ENCODE measurements around the gene RYR3.

The RYR3 gene

DNA sequence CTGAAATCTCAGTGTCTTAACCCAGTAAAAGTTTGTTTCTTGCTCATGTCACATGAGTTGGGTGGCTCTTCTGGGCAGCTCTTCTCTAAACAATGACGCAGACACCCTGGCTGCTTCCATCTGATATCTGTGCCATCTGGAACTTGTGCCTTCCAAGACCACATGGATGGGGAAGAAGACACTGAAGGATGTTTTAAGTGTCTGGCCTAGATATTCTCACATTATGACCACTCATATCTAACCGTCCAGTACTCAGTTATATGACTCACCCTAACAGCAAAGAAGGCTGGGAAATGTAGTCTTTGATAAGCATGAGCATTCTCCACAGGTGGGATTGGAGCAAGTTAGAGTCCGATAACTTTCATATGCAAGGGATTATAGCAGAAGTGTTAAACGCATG is 66.4 kb downstream of the RYR3 start:
- Histone ChIP-seq H3K27me3 (ENCODE audit: insufficient read depth, low read length) (no peaks in the 10 kb centered on the region), H3K36me3 (ENCODE audit: insufficient read depth, low read length) (no peaks in the 10 kb centered on the region), H3K4me1 (ENCODE audit: insufficient read depth, low read length) (no peaks in the 10 kb centered on the region), H3K9me3 (ENCODE audit: low read length) (no peaks in the 10 kb centered on the region), H3K4me3 (ENCODE audit: low read length) (no peak overlapping the region), H2AFZ (ENCODE audit: low read depth, low read length) (no peak overlapping the region)

DNA sequence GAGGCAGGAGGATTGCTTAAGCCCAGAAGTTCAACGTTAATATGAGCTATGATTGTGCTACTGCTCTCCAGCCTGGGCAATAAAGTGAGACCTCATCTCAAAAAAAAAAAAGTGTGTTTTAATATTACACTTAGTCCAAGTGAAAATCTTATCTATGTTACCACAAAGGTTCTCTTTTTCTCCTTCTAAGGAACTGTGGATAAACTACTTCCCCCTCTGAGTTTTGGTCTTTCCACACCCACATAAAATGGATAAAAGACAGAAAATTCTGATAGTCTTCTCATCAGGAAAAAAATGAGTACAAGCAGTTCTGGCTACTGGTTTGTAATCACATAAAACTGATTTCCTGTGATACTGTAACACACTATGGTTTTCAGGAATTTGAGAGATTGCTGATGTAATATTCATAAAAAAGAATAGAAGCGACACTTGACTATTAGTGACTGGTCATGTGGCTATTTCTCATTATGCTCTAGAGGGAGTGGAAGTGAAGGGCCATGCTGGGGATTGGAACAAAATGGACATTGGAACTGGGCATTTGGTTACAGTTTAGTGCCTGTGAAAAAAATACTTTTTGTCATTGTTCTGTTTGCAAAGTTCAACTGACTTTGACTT is 68.2 kb downstream of the RYR3 start:
- Histone ChIP-seq H3K36me3 (ENCODE audit: insufficient read depth, low read length) (no peaks in the 10 kb centered on the region), H3K4me3 (ENCODE audit: low read length) (no peak overlapping the region), H3K27me3 (ENCODE audit: insufficient read depth, low read length) (no peaks in the 10 kb centered on the region), H3K4me1 (ENCODE audit: insufficient read depth, low read length) (no peaks in the 10 kb centered on the region), H3K9me3 (ENCODE audit: low read length) (no peaks in the 10 kb centered on the region), H2AFZ (ENCODE audit: low read depth, low read length) (no peak overlapping the region)

- Histone ChIP-seq H3K27me3 (ENCODE audit: insufficient read depth, low read length) (no peaks in the 10 kb centered on the region), H2AFZ (ENCODE audit: low read depth, low read length) (no peak overlapping the region), H3K4me1 (ENCODE audit: insufficient read depth, low read length) (no peaks in the 10 kb centered on the region), H3K9me3 (ENCODE audit: low read length) (no peaks in the 10 kb centered on the region), H3K4me3 (ENCODE audit: low read length) (no peak overlapping the region), H3K36me3 (ENCODE audit: insufficient read depth, low read length) (no peaks in the 10 kb centered on the region)
Measured at GRCh38 chr15:33380406-33380805, 69.6 kb downstream of the RYR3 start.

DNA sequence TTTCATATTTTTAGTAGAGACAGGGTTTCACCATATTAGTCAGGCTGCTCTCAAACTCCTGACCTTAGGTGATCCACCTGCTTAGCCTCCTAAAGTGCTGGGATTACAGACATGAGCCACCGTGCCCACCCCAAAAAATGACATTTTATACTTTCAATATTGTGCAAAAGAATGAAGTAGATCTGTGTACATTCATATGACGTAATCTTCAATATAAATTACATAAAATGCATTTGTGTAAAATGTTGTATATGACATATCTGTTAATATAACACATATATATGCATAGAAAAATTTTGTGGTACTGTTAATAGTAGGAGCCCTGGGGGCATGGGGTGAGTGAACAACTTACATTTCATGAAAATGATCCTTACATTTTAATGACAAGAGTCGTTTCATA is 71.7 kb downstream of the RYR3 start:
- Histone ChIP-seq H3K4me3 (ENCODE audit: low read length) (no peak overlapping the region), H3K36me3 (ENCODE audit: insufficient read depth, low read length) (no peaks in the 10 kb centered on the region)

GRCh38 chr15:33384307-33384706 is 73.5 kb downstream of the RYR3 start:
- Histone ChIP-seq H3K9me3 (ENCODE audit: low read length) (no peaks in the 10 kb centered on the region), H3K4me1 (ENCODE audit: insufficient read depth, low read length) (no peaks in the 10 kb centered on the region), H3K36me3 (ENCODE audit: insufficient read depth, low read length) (no peaks in the 10 kb centered on the region), H3K4me3 (ENCODE audit: low read length) (no peak overlapping the region), H3K27me3 (ENCODE audit: insufficient read depth, low read length) (no peaks in the 10 kb centered on the region), H2AFZ (ENCODE audit: low read depth, low read length) (no peak overlapping the region)

More for the DNA sequence above, 71.7 kb downstream of the RYR3 start:
- no peaks in the 10 kb centered on the region for H3K27me3 ChIP-seq (ENCODE audit: insufficient read depth, low read length)
- no peaks in the 10 kb centered on the region for H3K9me3 ChIP-seq (ENCODE audit: low read length)
- H3K4me1 ChIP-seq (ENCODE audit: insufficient read depth, low read length) = no peaks in the 10 kb centered on the region
- no peak overlapping the region for H2AFZ ChIP-seq (ENCODE audit: low read depth, low read length)

DNA sequence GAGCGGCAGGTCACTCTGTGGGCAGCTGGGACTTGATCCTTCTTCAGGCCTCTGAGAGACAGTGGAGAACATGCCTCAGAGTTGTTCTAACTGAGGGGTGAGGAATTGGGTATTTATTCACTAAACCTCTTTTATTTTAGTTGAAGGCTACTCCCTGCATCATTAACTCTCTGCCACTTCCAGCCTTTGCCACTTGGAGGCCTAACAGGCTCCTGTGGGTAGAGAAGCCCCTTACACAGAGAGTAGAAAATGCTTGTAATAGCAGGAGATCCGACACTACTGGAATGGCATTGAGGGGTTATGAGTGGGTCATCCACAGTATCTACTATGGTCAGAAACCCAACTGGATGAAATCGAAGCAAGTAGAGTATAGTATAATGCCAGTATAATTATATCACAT is 81.7 kb downstream of the RYR3 start:
- H3K4me1 ChIP-seq (ENCODE audit: insufficient read depth, low read length) = no peaks in the 10 kb centered on the region

GRCh38 chr15:33393546-33393945 is 82.8 kb downstream of the RYR3 start:
- Histone ChIP-seq H3K4me3 (ENCODE audit: low read length) (no peak overlapping the region), H2AFZ (ENCODE audit: low read depth, low read length) (no peak overlapping the region), H3K36me3 (ENCODE audit: insufficient read depth, low read length) (no peaks in the 10 kb centered on the region), H3K4me1 (ENCODE audit: insufficient read depth, low read length) (no peaks in the 10 kb centered on the region), H3K27me3 (ENCODE audit: insufficient read depth, low read length) (no peaks in the 10 kb centered on the region), H3K9me3 (ENCODE audit: low read length) (no peaks in the 10 kb centered on the region)

More for the DNA sequence above, 81.7 kb downstream of the RYR3 start:
- Histone ChIP-seq H3K4me3 (ENCODE audit: low read length) (no peak overlapping the region), H3K27me3 (ENCODE audit: insufficient read depth, low read length) (no peaks in the 10 kb centered on the region), H2AFZ (ENCODE audit: low read depth, low read length) (no peak overlapping the region), H3K9me3 (ENCODE audit: low read length) (no peaks in the 10 kb centered on the region), H3K36me3 (ENCODE audit: insufficient read depth, low read length) (no peaks in the 10 kb centered on the region)

GRCh38 chr15:33395321-33395720 is 84.6 kb downstream of the RYR3 start:
- Histone ChIP-seq H2AFZ (ENCODE audit: low read depth, low read length) (no peak overlapping the region), H3K9me3 (ENCODE audit: low read length) (no peaks in the 10 kb centered on the region), H3K4me3 (ENCODE audit: low read length) (no peak overlapping the region), H3K36me3 (ENCODE audit: insufficient read depth, low read length) (no peaks in the 10 kb centered on the region), H3K27me3 (ENCODE audit: insufficient read depth, low read length) (no peaks in the 10 kb centered on the region), H3K4me1 (ENCODE audit: insufficient read depth, low read length) (no peaks in the 10 kb centered on the region)

GRCh38 chr15:33395846-33396245 is 85.1 kb downstream of the RYR3 start:
- no peaks in the 10 kb centered on the region for H3K4me1 ChIP-seq (ENCODE audit: insufficient read depth, low read length)
- H2AFZ ChIP-seq (ENCODE audit: low read depth, low read length) = no peak overlapping the region
- no peaks in the 10 kb centered on the region for H3K36me3 ChIP-seq (ENCODE audit: insufficient read depth, low read length)
- no peak overlapping the region for H3K4me3 ChIP-seq (ENCODE audit: low read length)
- H3K27me3 ChIP-seq (ENCODE audit: insufficient read depth, low read length) = no peaks in the 10 kb centered on the region
- no peaks in the 10 kb centered on the region for H3K9me3 ChIP-seq (ENCODE audit: low read length)

DNA sequence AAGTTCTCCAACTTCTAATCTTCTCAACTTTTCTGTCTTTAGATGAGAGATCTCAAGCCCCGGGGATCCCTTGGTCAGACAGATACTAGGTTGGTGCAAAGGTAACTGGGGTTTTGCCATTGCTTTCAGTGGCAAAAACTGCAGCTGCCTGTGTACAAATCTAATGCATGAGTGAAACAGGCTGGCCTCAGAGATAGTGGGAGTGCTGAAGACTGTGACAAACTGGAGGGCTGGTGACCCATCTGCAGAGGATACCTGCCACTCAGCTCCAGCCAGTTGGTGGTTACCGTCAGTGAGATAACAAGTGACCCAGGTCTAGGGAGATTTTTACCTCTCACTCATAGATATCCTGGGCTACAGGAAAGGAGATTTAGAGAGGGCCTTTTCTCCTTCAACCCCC is 85.7 kb downstream of the RYR3 start:
- no peaks in the 10 kb centered on the region for H3K9me3 ChIP-seq (ENCODE audit: low read length)
- H3K4me3 ChIP-seq (ENCODE audit: low read length) = no peak overlapping the region
- no peak overlapping the region for H2AFZ ChIP-seq (ENCODE audit: low read depth, low read length)
- H3K36me3 ChIP-seq (ENCODE audit: insufficient read depth, low read length) = no peaks in the 10 kb centered on the region
- H3K4me1 ChIP-seq (ENCODE audit: insufficient read depth, low read length) = no peaks in the 10 kb centered on the region
- no peaks in the 10 kb centered on the region for H3K27me3 ChIP-seq (ENCODE audit: insufficient read depth, low read length)

- Histone ChIP-seq H3K27me3 (ENCODE audit: insufficient read depth, low read length) (no peaks in the 10 kb centered on the region), H2AFZ (ENCODE audit: low read depth, low read length) (no peak overlapping the region), H3K9me3 (ENCODE audit: low read length) (no peaks in the 10 kb centered on the region), H3K4me3 (ENCODE audit: low read length) (no peak overlapping the region), H3K4me1 (ENCODE audit: insufficient read depth, low read length) (no peaks in the 10 kb centered on the region), H3K36me3 (ENCODE audit: insufficient read depth, low read length) (no peaks in the 10 kb centered on the region)
Measured at GRCh38 chr15:33398555-33398954, 87.8 kb downstream of the RYR3 start.

- Histone ChIP-seq H2AFZ (ENCODE audit: low read depth, low read length) (no peak overlapping the region), H3K27me3 (ENCODE audit: insufficient read depth, low read length) (no peaks in the 10 kb centered on the region), H3K4me3 (ENCODE audit: low read length) (no peak overlapping the region), H3K4me1 (ENCODE audit: insufficient read depth, low read length) (no peaks in the 10 kb centered on the region), H3K9me3 (ENCODE audit: low read length) (no peaks in the 10 kb centered on the region), H3K36me3 (ENCODE audit: insufficient read depth, low read length) (no peaks in the 10 kb centered on the region)
Measured at GRCh38 chr15:33400941-33401340, 90.2 kb downstream of the RYR3 start.

- no peaks in the 10 kb centered on the region for H3K4me1 ChIP-seq (ENCODE audit: insufficient read depth, low read length)
- no peaks in the 10 kb centered on the region for H3K27me3 ChIP-seq (ENCODE audit: insufficient read depth, low read length)
- no peaks in the 10 kb centered on the region for H3K36me3 ChIP-seq (ENCODE audit: insufficient read depth, low read length)
- no peak overlapping the region for H3K4me3 ChIP-seq (ENCODE audit: low read length)
- H2AFZ ChIP-seq (ENCODE audit: low read depth, low read length) = no peak overlapping the region
- H3K9me3 ChIP-seq (ENCODE audit: low read length) = no peaks in the 10 kb centered on the region
Measured at GRCh38 chr15:33402600-33402999, 91.8 kb downstream of the RYR3 start.

DNA sequence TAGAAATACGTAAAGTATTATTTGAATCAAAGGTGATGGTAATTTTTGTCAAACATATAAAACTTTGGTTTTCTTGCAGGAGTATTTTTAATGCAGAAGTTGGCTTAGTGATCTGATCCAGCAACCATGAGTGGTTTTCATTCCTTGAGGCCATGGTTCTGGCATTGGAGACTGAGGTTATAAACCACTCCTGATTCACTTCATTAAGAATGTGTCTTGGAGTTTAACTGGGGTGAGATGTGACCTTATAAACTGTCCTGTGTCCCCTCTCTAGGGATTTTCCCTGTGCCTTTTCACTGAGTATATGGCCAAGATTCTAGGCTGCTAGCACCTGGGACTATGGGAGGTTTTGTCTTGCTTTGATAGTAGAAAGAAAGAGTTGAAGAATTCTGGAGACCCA is 94.3 kb downstream of the RYR3 start:
- H2AFZ ChIP-seq (ENCODE audit: low read depth, low read length) = no peak overlapping the region
- no peaks in the 10 kb centered on the region for H3K4me1 ChIP-seq (ENCODE audit: insufficient read depth, low read length)
- H3K9me3 ChIP-seq (ENCODE audit: low read length) = no peaks in the 10 kb centered on the region
- no peaks in the 10 kb centered on the region for H3K27me3 ChIP-seq (ENCODE audit: insufficient read depth, low read length)
- no peak overlapping the region for H3K4me3 ChIP-seq (ENCODE audit: low read length)
- no peaks in the 10 kb centered on the region for H3K36me3 ChIP-seq (ENCODE audit: insufficient read depth, low read length)

Data from neuron (in vitro differentiated cells).